T-helper 17 cell (primary cell): Measurements from ENCODE around the gene LTBP3. TPM values are rescaled to one million over a fixed set of nuclear protein-coding genes. Genes with fewer than 3 reads are reported as not detected.
A peak's percentile ranks its signal among the peaks of the same experiment; 100 is the strongest.

Source experiments
- ATAC-seq: fragments of 150-1000 bp; cut with Tn5 transposase; 2 replicates; pipeline ENCODE4 v1.10.0; 2021; ENCODE audit warnings: mild to moderate bottlenecking, moderate library complexity
- DNase-seq, 3 donors: peaks; one replicate each; pipeline versions ENCODE4 v3.0.0 to v3.0.0-alpha.2; 2020 to 2021
- H3K9me3 ChIP-seq: one replicate; pipeline ENCODE4 v1.7.0; 2013; ENCODE audit warnings: low read length, mild to moderate bottlenecking; ENCODE audit not compliant: control insufficient read depth, poor library complexity, severe bottlenecking
- H3K27ac Mint-ChIP-seq: one replicate; pipeline ENCODE4 v1.8.0; 2022; ENCODE audit warnings: mild to moderate bottlenecking, moderate library complexity, mixed read lengths
- H3K27me3 Mint-ChIP-seq: one replicate; pipeline ENCODE4 v1.8.0; 2022; ENCODE audit warnings: mixed read lengths
- H3K36me3 Mint-ChIP-seq: one replicate; pipeline ENCODE4 v1.8.0; 2022; ENCODE audit warnings: low read depth, mixed read lengths
- H3K4me1 Mint-ChIP-seq: one replicate; pipeline ENCODE4 v1.8.0; 2022; ENCODE audit warnings: mild to moderate bottlenecking, mixed read lengths
- H3K4me3 Mint-ChIP-seq: one replicate; pipeline ENCODE4 v1.8.0; 2022; ENCODE audit warnings: mild to moderate bottlenecking, moderate library complexity, mixed read lengths
- total RNA-seq, 4 donors: library from RNA in 2 of 4; stranded (reverse) in 2 of 4; gene quantifications; one replicate each; pipeline ENCODE4 v1.2.3 and lab custom pipeline; 2022 to 2026

Gene LTBP3
- total RNA-seq, 2 donors from 2014 or later: 123 to 187 TPM

DNA sequence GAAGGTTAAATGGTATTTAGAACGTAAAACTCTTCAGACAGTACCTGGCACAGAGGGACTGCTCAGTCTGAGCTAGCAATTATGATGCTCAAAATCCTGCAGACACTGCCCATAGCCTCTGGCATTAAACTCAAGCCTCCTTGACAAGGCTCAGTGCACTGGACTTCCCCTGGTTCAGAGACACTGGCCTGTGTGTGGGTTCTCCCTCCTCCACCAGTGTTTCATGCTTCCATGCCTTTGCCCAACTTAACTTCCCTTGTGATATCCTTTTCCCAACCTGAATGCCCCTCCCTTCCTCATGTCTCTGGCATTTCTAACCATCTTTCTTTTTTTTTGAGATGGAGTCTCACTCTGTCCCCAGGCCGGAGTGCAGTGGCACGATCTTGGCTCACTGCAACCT lies 9.1 kb downstream of the LTBP3 start:
- peak overlapping the region; percentile 83 for H3K27ac Mint-ChIP-seq

GRCh38 chr11:65548395-65548794 lies 9.8 kb downstream of the LTBP3 start:
- ATAC-seq (no peak), DNase-seq (no peak)
- H3K27ac Mint-ChIP-seq: peak overlapping the region; percentile 83
- no peaks in the 10 kb centered on the region for H3K9me3 ChIP-seq
- peaks cover 5% of the 10 kb centered on the region for H3K36me3 Mint-ChIP-seq
- peaks cover 49% of the 10 kb centered on the region for H3K4me1 Mint-ChIP-seq
- peak overlapping the region; percentile 81 for H3K4me3 Mint-ChIP-seq
- no peaks in the 10 kb centered on the region for H3K27me3 Mint-ChIP-seq

More for the DNA sequence above, 9.1 kb downstream of the LTBP3 start:
- no peaks in the 10 kb centered on the region for H3K9me3 ChIP-seq
- DNase-seq (no peak), ATAC-seq (no peak)
- H3K27me3 Mint-ChIP-seq: no peaks in the 10 kb centered on the region
- peaks cover 46% of the 10 kb centered on the region for H3K4me1 Mint-ChIP-seq
- peaks cover 5% of the 10 kb centered on the region for H3K36me3 Mint-ChIP-seq
- peak overlapping the region; percentile 67 for H3K4me3 Mint-ChIP-seq

DNA sequence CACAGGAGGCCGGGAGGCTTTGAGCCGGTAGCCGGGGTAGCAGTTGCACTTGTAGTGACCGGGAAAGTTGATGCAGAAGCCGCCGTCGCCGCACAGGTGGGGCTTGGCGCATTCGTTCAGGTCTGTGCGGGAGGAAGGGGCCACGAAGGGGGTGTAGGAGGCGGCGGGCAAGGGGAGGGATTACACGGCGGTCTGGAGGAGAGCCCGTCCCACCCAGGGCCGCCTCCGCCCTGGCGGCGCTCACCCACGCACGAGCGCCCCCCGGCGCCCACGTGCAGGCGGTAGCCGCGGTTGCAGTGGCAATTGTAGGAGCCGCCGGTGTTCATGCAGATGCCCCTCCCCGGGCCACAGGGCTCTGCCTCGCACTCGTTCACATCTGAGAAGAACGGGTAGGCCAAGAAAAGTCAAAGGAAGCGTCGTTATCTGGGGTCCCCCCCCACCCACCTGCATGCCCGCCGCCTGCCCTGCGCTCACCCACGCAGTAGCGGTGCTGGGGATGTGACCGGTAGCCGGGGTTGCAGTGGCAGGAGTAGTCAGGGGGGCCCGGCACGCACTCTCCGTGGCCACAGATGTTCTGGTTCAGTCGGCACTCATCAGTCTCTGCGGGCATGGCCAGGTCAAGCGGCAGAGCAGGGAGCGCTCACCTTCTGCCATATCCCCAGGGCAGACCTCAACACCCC lies 10.6 kb downstream of the LTBP3 start:
- Mint-ChIP-seq H3K4me1 (peaks cover 49% of the 10 kb centered on the region), H3K4me3 (peak overlapping the region; percentile 85), H3K27me3 (no peaks in the 10 kb centered on the region), H3K36me3 (peaks cover 8% of the 10 kb centered on the region), H3K27ac (peak overlapping the region; percentile 83)
- no peaks in the 10 kb centered on the region for H3K9me3 ChIP-seq
- ATAC-seq (no peak), DNase-seq (peak in 2 of 3 donors; percentile 41 to 49)

DNA sequence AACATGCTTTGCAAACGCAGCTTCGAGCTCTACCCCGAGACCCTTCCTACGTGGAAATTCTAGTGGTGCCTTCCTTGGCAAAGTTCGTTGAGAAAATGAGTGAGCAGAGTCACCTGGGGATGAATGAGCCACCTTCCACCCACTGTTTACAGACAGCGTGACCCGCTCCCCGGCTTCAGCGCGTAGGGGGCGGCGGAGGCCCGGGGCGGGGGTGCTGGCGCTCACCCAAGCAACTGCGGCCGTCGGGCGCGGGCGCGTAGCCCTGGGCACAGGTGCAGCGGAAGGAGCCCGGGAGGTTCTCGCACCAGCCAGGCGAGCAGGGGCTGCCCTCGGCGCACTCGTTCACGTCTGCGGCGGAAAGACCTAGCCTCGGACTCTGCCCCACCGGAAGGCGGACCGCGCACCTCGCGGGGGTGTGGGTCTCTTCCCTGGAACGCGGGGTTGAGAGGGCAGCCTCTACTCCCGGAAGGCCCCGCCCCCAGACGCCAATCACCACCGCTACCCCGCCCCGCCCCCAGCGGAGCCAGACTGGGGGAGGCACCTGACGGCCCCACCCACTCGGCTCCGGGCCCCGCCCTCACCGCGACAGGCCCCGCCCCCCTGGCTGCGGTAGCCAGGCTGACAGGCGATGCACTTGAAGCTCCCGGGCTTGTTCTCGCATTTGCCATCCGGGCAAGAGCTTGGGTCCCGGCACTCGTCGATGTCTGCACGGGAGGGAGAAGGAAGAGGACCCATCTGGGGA lies 11.8 kb downstream of the LTBP3 start:
- peaks cover 42% of the 10 kb centered on the region for H3K4me1 Mint-ChIP-seq
- peak; percentile 99 to 100 (median 100) for DNase-seq
- H3K4me3 Mint-ChIP-seq: peak overlapping the region; percentile 85
- no peaks in the 10 kb centered on the region for H3K9me3 ChIP-seq
- H3K27ac Mint-ChIP-seq: peak overlapping the region; percentile 93
- ATAC-seq: peak; percentile 88
- no peaks in the 10 kb centered on the region for H3K27me3 Mint-ChIP-seq
- peaks cover 9% of the 10 kb centered on the region for H3K36me3 Mint-ChIP-seq

GRCh38 chr11:65545853-65546216 lies 12.3 kb downstream of the LTBP3 start:
- Mint-ChIP-seq H3K36me3 (peaks cover 9% of the 10 kb centered on the region), H3K4me1 (peaks cover 41% of the 10 kb centered on the region), H3K4me3 (peak overlapping the region; percentile 55), H3K27ac (peak overlapping the region; percentile 93), H3K27me3 (no peaks in the 10 kb centered on the region)
- H3K9me3 ChIP-seq: no peaks in the 10 kb centered on the region
- ATAC-seq (no peak), DNase-seq (no peak)

DNA sequence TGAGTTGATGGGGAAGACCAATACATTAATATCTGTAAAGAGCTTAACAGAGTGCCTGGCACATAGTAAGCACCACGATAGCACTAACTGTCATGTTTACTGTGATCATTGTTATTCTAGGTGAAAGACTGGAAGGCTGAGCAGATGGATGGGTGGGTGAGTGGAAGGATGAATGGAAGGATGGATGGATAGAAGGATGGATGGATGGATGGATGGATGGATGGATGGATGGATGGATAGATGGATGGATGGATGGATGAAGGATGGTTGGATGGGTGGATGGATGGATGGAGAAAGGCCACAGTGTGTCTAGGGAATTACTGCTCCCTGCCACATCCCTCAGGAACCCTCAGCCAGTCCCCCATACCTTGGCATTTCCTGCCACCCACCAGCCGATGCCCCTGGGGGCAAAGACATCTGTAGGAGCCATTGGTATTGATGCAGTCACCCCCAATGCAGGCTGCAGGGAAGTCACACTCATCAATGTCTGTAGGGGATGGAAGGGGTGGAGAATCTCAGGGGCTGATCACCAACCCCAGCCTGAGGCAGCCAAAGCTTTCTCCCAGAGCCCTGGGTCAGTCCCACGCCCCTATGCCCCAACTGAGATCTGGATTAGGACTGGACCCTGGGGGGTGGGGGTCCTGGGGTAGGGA lies 15.3 kb downstream of the LTBP3 start:
- no peak for DNase-seq
- no peaks in the 10 kb centered on the region for H3K9me3 ChIP-seq
- Mint-ChIP-seq H3K27me3 (no peaks in the 10 kb centered on the region), H3K4me1 (peaks cover 31% of the 10 kb centered on the region), H3K27ac (peak overlapping the region; percentile 62), H3K36me3 (peaks cover 3% of the 10 kb centered on the region), H3K4me3 (peak overlapping the region; percentile 39)
- ATAC-seq: no peak

- ATAC-seq (no peak), DNase-seq (no peak)
- Mint-ChIP-seq H3K4me3 (peak overlapping the region; percentile 80), H3K27me3 (no peaks in the 10 kb centered on the region), H3K27ac (peak overlapping the region; percentile 37), H3K4me1 (peaks cover 31% of the 10 kb centered on the region), H3K36me3 (peaks cover 3% of the 10 kb centered on the region)
- H3K9me3 ChIP-seq: no peaks in the 10 kb centered on the region
Measured at GRCh38 chr11:65541093-65541982, 16.8 kb downstream of the LTBP3 start.

- peaks cover 23% of the 10 kb centered on the region for H3K4me1 Mint-ChIP-seq
- no peaks in the 10 kb centered on the region for H3K27me3 Mint-ChIP-seq
- peak; percentile 88 for ATAC-seq
- DNase-seq: peak; percentile 78 to 86 (median 83)
- no peak overlapping the region for H3K27ac Mint-ChIP-seq
- H3K4me3 Mint-ChIP-seq: peak overlapping the region; percentile 80
- no peaks in the 10 kb centered on the region for H3K9me3 ChIP-seq
- peaks cover 3% of the 10 kb centered on the region for H3K36me3 Mint-ChIP-seq
Measured at GRCh38 chr11:65540290-65541092, 17.7 kb downstream of the LTBP3 start.

DNA sequence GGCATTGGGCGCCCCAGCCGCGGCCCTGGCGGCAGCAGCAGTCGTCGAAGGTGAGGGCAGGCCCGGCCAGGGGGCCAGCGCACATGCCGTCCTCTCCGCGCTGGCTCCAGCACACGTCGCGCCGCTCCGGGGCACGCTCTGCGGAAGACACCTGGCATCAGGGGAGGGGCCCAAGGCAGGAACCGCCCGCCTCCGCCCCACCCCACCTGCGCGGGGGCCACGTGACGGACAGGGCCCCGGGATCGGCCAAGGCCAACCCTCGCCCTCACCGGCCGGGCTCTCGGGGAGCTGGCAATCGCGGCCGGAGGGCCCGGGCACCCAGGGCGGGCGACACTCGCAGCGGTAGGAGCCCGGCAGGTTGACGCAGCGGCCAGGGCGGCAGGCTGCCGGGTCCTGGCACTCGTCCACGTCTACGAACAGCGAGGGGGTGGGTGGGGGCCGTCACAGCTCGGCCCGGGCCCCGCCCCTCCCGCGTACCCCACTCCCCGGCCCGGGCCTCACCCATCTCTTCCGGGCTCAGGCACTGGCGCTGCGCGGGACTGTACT lies 18.3 kb downstream of the LTBP3 start:
- Mint-ChIP-seq H3K4me1 (peaks cover 22% of the 10 kb centered on the region), H3K4me3 (peak overlapping the region; percentile 80), H3K36me3 (peaks cover 3% of the 10 kb centered on the region), H3K27ac (no peak overlapping the region), H3K27me3 (no peaks in the 10 kb centered on the region)
- ATAC-seq (peak; percentile 79), DNase-seq (peak in 1 of 3 donors; percentile 83)
- H3K9me3 ChIP-seq: no peaks in the 10 kb centered on the region

- no peak for ATAC-seq
- H3K27me3 Mint-ChIP-seq: no peaks in the 10 kb centered on the region
- peaks cover 7% of the 10 kb centered on the region for H3K36me3 Mint-ChIP-seq
- peaks cover 23% of the 10 kb centered on the region for H3K4me1 Mint-ChIP-seq
- no peaks in the 10 kb centered on the region for H3K9me3 ChIP-seq
- no peak for DNase-seq
- H3K4me3 Mint-ChIP-seq: peak overlapping the region; percentile 21
- H3K27ac Mint-ChIP-seq: no peak overlapping the region
Measured at GRCh38 chr11:65538915-65539743, 19.0 kb downstream of the LTBP3 start.

DNA sequence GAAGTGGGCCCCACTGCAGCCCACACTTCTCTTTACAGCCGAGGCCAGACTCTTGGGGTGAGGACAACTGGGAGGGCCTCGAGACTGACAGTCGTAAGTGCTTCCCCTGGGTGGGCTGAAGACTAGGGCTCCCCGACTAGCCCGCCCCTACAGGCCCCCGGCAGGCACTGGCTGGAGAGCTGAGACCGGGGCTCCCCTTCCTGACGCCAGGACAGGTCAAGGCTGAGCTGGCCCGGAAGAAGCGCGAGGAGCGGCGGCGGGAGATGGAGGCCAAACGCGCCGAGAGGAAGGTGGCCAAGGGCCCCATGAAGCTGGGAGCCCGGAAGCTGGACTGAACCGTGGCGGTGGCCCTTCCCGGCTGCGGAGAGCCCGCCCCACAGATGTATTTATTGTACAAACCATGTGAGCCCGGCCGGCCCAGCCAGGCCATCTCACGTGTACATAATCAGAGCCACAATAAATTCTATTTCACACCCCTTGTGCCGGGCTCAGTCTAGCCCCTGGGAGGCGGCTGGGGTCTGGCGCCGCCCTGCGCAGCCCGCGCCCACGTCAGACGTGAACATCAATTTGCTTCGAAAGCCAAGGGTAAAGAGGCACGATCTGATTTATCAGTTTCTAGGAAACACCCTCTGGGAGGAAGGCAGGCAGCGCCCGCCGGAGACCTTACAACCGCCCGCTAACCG lies 19.8 kb downstream of the LTBP3 start:
- DNase-seq: no peak
- H3K4me3 Mint-ChIP-seq: peak overlapping the region; percentile 67
- ATAC-seq: no peak
- peaks cover 7% of the 10 kb centered on the region for H3K36me3 Mint-ChIP-seq
- H3K9me3 ChIP-seq: no peaks in the 10 kb centered on the region
- peak overlapping the region; percentile 29 for H3K27ac Mint-ChIP-seq
- H3K4me1 Mint-ChIP-seq: peaks cover 20% of the 10 kb centered on the region
- no peaks in the 10 kb centered on the region for H3K27me3 Mint-ChIP-seq
